Activated B cell treated with CpG ODN at 0.5 μM for 24 hours (primary cell): ENCODE results near the gene RTN4R. TPM values are rescaled to one million over a fixed set of nuclear protein-coding genes. Genes with fewer than 3 reads are reported as not detected.
"Not testable (repeated sequence)": the region's sequence is repeated elsewhere in the genome, so short reads cannot be mapped to it uniquely, and the experiment has no call there.

Source experiments
- ATAC-seq: fragments of 200-7000 bp; cut with Tn5 transposase; one replicate; pipeline ENCODE4 v1.10.0; 2021; ENCODE audit warnings: low read depth, mild to moderate bottlenecking, moderate library complexity
- CTCF ChIA-PET: fragments of 350-600 bp; sonication (Branson Sonifier 250); formaldehyde crosslinking; loops from one replicate; lab custom pipeline; 2021; ENCODE audit warnings: antibody characterized with exemption; lab: Charles Lee
- POLR2A ChIA-PET: fragments of 350-600 bp; sonication (Branson Sonifier 250); formaldehyde crosslinking; loops from one replicate; lab custom pipeline; 2021; ENCODE audit warnings: antibody characterized with exemption; lab: Charles Lee
- DNase-seq: peaks from one replicate; pipeline ENCODE4 v3.0.0; 2022
- H3K27ac Mint-ChIP-seq: one replicate; pipeline ENCODE4 v1.8.0; 2020; ENCODE audit warnings: mixed read lengths
- H3K27me3 Mint-ChIP-seq: one replicate; pipeline ENCODE4 v1.8.0; 2021; ENCODE audit warnings: mixed read lengths
- H3K36me3 Mint-ChIP-seq: one replicate; pipeline ENCODE4 v1.8.0; 2021; ENCODE audit warnings: low read depth, mixed read lengths
- H3K4me1 Mint-ChIP-seq: one replicate; pipeline ENCODE4 v1.8.0; 2021; ENCODE audit warnings: mixed read lengths
- H3K4me3 Mint-ChIP-seq: one replicate; pipeline ENCODE4 v1.8.0; 2020; ENCODE audit warnings: mild to moderate bottlenecking, mixed read lengths
- H3K9me3 Mint-ChIP-seq: one replicate; pipeline ENCODE4 v1.8.0; 2020; ENCODE audit warnings: mixed read lengths
- CTCF ChIP-seq: fragments of 200-600 bp; IDR thresholded peaks from one replicate; pipeline ENCODE4 v1.8.0; 2022; ENCODE audit warnings: antibody characterized with exemption, mild to moderate bottlenecking
- intact Hi-C: fragments of 100-400 bp; cut with micrococcal nuclease; formaldehyde crosslinking; loops from one replicate; pipeline ENCODE4 v1.15.1; 2024
- total RNA-seq: library from RNA; stranded (reverse); gene quantifications from 2 replicates; pipeline ENCODE4 v1.2.3, GENCODE V29; 2022

RTN4R gene
- total RNA-seq, 1 donor from 2014 or later, result not detected

GRCh38 chr22:20305894-20306645, 38.0 kb upstream of the RTN4R start:
- H3K9me3 Mint-ChIP-seq, result no peaks in the 10 kb centered on the region
- peaks cover 3% of the 10 kb centered on the region for H3K27me3 Mint-ChIP-seq
- DNase-seq (no peak), ATAC-seq (no peak)
- no peak overlapping the region for H3K27ac Mint-ChIP-seq
- TF ChIP-seq CTCF, result no peak
- ChIA-PET CTCF (no interaction called here), POLR2A (no interaction called here)
- no peaks in the 10 kb centered on the region for H3K36me3 Mint-ChIP-seq
- intact Hi-C loops, result no loop called here
- no peak overlapping the region for H3K4me3 Mint-ChIP-seq
- H3K4me1 Mint-ChIP-seq, result no peaks in the 10 kb centered on the region

GRCh38 chr22:20305230-20305893, 37.2 kb upstream of the RTN4R start:
- ATAC-seq, H3K9me3 Mint-ChIP-seq, H3K27me3 Mint-ChIP-seq, DNase-seq, CTCF ChIA-PET, H3K4me1 Mint-ChIP-seq, intact Hi-C loops, POLR2A ChIA-PET, H3K36me3 Mint-ChIP-seq, H3K27ac Mint-ChIP-seq, H3K4me3 Mint-ChIP-seq: not testable (repeated sequence)

- Mint-ChIP-seq H3K36me3 (no peaks in the 10 kb centered on the region), H3K27me3 (peaks cover 7% of the 10 kb centered on the region), H3K4me3 (no peak overlapping the region), H3K4me1 (no peaks in the 10 kb centered on the region), H3K9me3 (no peaks in the 10 kb centered on the region), H3K27ac (no peak overlapping the region)
- DNase-seq (no peak), ATAC-seq (no peak)
- TF ChIP-seq CTCF, result no peak
- intact Hi-C loops, result no loop called here
- CTCF ChIA-PET, result no interaction called here
- POLR2A ChIA-PET, result no interaction called here
Observed at GRCh38 chr22:20304646-20305045, 36.5 kb upstream of the RTN4R start.

- H3K4me3 Mint-ChIP-seq, DNase-seq, H3K27me3 Mint-ChIP-seq, H3K4me1 Mint-ChIP-seq, H3K27ac Mint-ChIP-seq, H3K36me3 Mint-ChIP-seq, H3K9me3 Mint-ChIP-seq, intact Hi-C loops, ATAC-seq, CTCF ChIA-PET, POLR2A ChIA-PET: not testable (repeated sequence)
Observed at GRCh38 chr22:20303229-20303534, 35.1 kb upstream of the RTN4R start.

- CTCF ChIA-PET, result no interaction called here
Observed at GRCh38 chr22:20302438-20303228, 34.5 kb upstream of the RTN4R start.

More at GRCh38 chr22:20302438-20303228, 34.5 kb upstream of the RTN4R start:
- Mint-ChIP-seq H3K27me3 (peaks cover 7% of the 10 kb centered on the region), H3K4me3 (no peak overlapping the region), H3K27ac (no peak overlapping the region), H3K36me3 (no peaks in the 10 kb centered on the region), H3K9me3 (no peaks in the 10 kb centered on the region), H3K4me1 (no peaks in the 10 kb centered on the region)
- TF ChIP-seq CTCF, result no peak
- ATAC-seq (no peak), DNase-seq (no peak)
- intact Hi-C loops, result no loop called here
- POLR2A ChIA-PET, result no interaction called here
